HUES48 (cell line): ENCODE measurements around the gene RGS17.

Experiments
- H3K27ac ChIP-seq: one replicate; pipeline ENCODE4 v1.7.0; 2013; ENCODE audit warnings: low read depth, low read length, inconsistent platforms
- H3K27me3 ChIP-seq: 2 replicates; pipeline ENCODE4 v1.6.1; 2013; ENCODE audit warnings: mild to moderate bottlenecking, low read length; ENCODE audit not compliant: control insufficient read depth, insufficient read depth
- H3K36me3 ChIP-seq: 2 replicates; pipeline ENCODE4 v1.6.1; 2013; ENCODE audit warnings: low read length; ENCODE audit not compliant: control insufficient read depth, insufficient read depth
- H3K4me1 ChIP-seq: 2 replicates; pipeline ENCODE4 v1.6.1; 2013; ENCODE audit warnings: mild to moderate bottlenecking, low read length; ENCODE audit not compliant: control insufficient read depth, insufficient read depth
- H3K4me3 ChIP-seq: 2 replicates; pipeline ENCODE4 v1.5.1; 2013; ENCODE audit warnings: mild to moderate bottlenecking, low read depth, low read length
- H3K9ac ChIP-seq: 2 replicates; pipeline ENCODE4 v1.6.1; 2013; ENCODE audit warnings: mild to moderate bottlenecking, low read depth, low read length, moderate library complexity
- H3K9me3 ChIP-seq: 2 replicates; pipeline ENCODE4 v1.6.1; 2013; ENCODE audit warnings: low read length; ENCODE audit not compliant: control insufficient read depth, insufficient read depth

RGS17 gene

GRCh38 chr6:153058909-153059308, 72.2 kb downstream of the RGS17 start:
- Histone ChIP-seq H3K36me3 (no peaks in the 10 kb centered on the region), H3K9ac (no peak overlapping the region), H3K4me1 (peaks cover 30% of the 10 kb centered on the region), H3K27ac (peak overlapping the region; percentile 74), H3K9me3 (no peaks in the 10 kb centered on the region), H3K27me3 (no peaks in the 10 kb centered on the region), H3K4me3 (no peak overlapping the region)

GRCh38 chr6:153058291-153058690, 72.8 kb downstream of the RGS17 start:
- Histone ChIP-seq H3K27me3 (no peaks in the 10 kb centered on the region), H3K4me3 (no peak overlapping the region), H3K4me1 (peaks cover 30% of the 10 kb centered on the region), H3K9me3 (no peaks in the 10 kb centered on the region), H3K27ac (peak overlapping the region; percentile 74), H3K36me3 (no peaks in the 10 kb centered on the region), H3K9ac (no peak overlapping the region)

- H3K27me3 ChIP-seq, result no peaks in the 10 kb centered on the region
These were observed 74.8 kb downstream of the RGS17 start for GRCh38 chr6:153056308-153056707.

GRCh38 chr6:153051801-153052200, 79.3 kb downstream of the RGS17 start:
- H3K27me3 ChIP-seq, result no peaks in the 10 kb centered on the region
- no peaks in the 10 kb centered on the region for H3K36me3 ChIP-seq
- no peaks in the 10 kb centered on the region for H3K9me3 ChIP-seq
- H3K27ac ChIP-seq, result no peak overlapping the region
- no peak overlapping the region for H3K9ac ChIP-seq
- H3K4me1 ChIP-seq, result peaks cover 19% of the 10 kb centered on the region
- no peak overlapping the region for H3K4me3 ChIP-seq

More at GRCh38 chr6:153056308-153056707, 74.8 kb downstream of the RGS17 start:
- H3K36me3 ChIP-seq, result no peaks in the 10 kb centered on the region
- H3K9ac ChIP-seq, result no peak overlapping the region
- H3K4me3 ChIP-seq, result no peak overlapping the region
- no peak overlapping the region for H3K27ac ChIP-seq
- H3K4me1 ChIP-seq, result peaks cover 30% of the 10 kb centered on the region
- H3K9me3 ChIP-seq, result no peaks in the 10 kb centered on the region

- Histone ChIP-seq H3K4me3 (no peak overlapping the region), H3K4me1 (peaks cover 15% of the 10 kb centered on the region), H3K9ac (no peak overlapping the region), H3K27ac (no peak overlapping the region), H3K27me3 (no peaks in the 10 kb centered on the region), H3K36me3 (no peaks in the 10 kb centered on the region), H3K9me3 (no peaks in the 10 kb centered on the region)
These were observed 82.5 kb downstream of the RGS17 start for GRCh38 chr6:153048631-153049030.

- Histone ChIP-seq H3K27ac (no peak overlapping the region), H3K4me1 (peaks cover 15% of the 10 kb centered on the region), H3K4me3 (no peak overlapping the region), H3K9ac (no peak overlapping the region), H3K27me3 (no peaks in the 10 kb centered on the region), H3K36me3 (peaks cover 7% of the 10 kb centered on the region; the same call in 1 of the 2 replicates), H3K9me3 (no peaks in the 10 kb centered on the region)
These were observed 83.7 kb downstream of the RGS17 start for GRCh38 chr6:153047386-153047785.

- H3K36me3 ChIP-seq, result peaks cover 7% of the 10 kb centered on the region; the same call in 1 of the 2 replicates
- no peaks in the 10 kb centered on the region for H3K27me3 ChIP-seq
- no peak overlapping the region for H3K27ac ChIP-seq
- H3K9me3 ChIP-seq, result no peaks in the 10 kb centered on the region
- H3K4me1 ChIP-seq, result peaks cover 15% of the 10 kb centered on the region
- no peak overlapping the region for H3K9ac ChIP-seq
- H3K4me3 ChIP-seq, result no peak overlapping the region
These were observed 85.8 kb downstream of the RGS17 start for GRCh38 chr6:153045271-153045670.

GRCh38 chr6:153044295-153044694, 86.8 kb downstream of the RGS17 start:
- H3K4me1 ChIP-seq, result peaks cover 15% of the 10 kb centered on the region

GRCh38 chr6:153043719-153044118, 87.4 kb downstream of the RGS17 start:
- Histone ChIP-seq H3K4me1 (peaks cover 15% of the 10 kb centered on the region), H3K9ac (no peak overlapping the region), H3K36me3 (peaks cover 7% of the 10 kb centered on the region; the same call in 1 of the 2 replicates), H3K4me3 (no peak overlapping the region), H3K27ac (no peak overlapping the region), H3K9me3 (no peaks in the 10 kb centered on the region), H3K27me3 (no peaks in the 10 kb centered on the region)

More at GRCh38 chr6:153044295-153044694, 86.8 kb downstream of the RGS17 start:
- H3K27ac ChIP-seq, result no peak overlapping the region
- H3K9me3 ChIP-seq, result no peaks in the 10 kb centered on the region
- H3K9ac ChIP-seq, result no peak overlapping the region
- peaks cover 7% of the 10 kb centered on the region; the same call in 1 of the 2 replicates for H3K36me3 ChIP-seq
- no peaks in the 10 kb centered on the region for H3K27me3 ChIP-seq
- H3K4me3 ChIP-seq, result no peak overlapping the region

GRCh38 chr6:153038378-153039057, 92.6 kb downstream of the RGS17 start:
- H3K4me3 ChIP-seq, result no peak overlapping the region
- H3K9ac ChIP-seq, result no peak overlapping the region
- peaks cover 7% of the 10 kb centered on the region; the same call in 1 of the 2 replicates for H3K36me3 ChIP-seq
- H3K4me1 ChIP-seq, result no peaks in the 10 kb centered on the region
- H3K9me3 ChIP-seq, result no peaks in the 10 kb centered on the region
- no peak overlapping the region for H3K27ac ChIP-seq
- H3K27me3 ChIP-seq, result no peaks in the 10 kb centered on the region

- H3K27ac ChIP-seq, result no peak overlapping the region
- no peaks in the 10 kb centered on the region for H3K27me3 ChIP-seq
- no peaks in the 10 kb centered on the region for H3K36me3 ChIP-seq
- H3K4me3 ChIP-seq, result no peak overlapping the region
- H3K9me3 ChIP-seq, result no peaks in the 10 kb centered on the region
- peaks cover 18% of the 10 kb centered on the region for H3K4me1 ChIP-seq
- no peak overlapping the region for H3K9ac ChIP-seq
These were observed 96.9 kb downstream of the RGS17 start for GRCh38 chr6:153034139-153034538.
